Measurements from ENCODE around the gene CKAP5. TPM values are rescaled to one million over a fixed set of nuclear protein-coding genes. Genes with fewer than 3 reads are reported as not detected.
A peak's percentile ranks its signal among the peaks of the same experiment; 100 is the strongest.
"Not testable (repeated sequence)": the region's sequence is repeated elsewhere in the genome, so short reads cannot be mapped to it uniquely, and the experiment has no call there.

The CKAP5 gene
- total RNA-seq, 3 donors from 2014 or later = 32.1 to 45.2 (median 41.4) TPM

GRCh38 chr11:46718155-46719019, 127.7 kb downstream of the CKAP5 start:
- no peak overlapping the region for H3K27ac ChIP-seq
- DNase-seq (ENCODE audit: low spot score in 2 of 2) = no peak
- no peak overlapping the region for H3K4me3 ChIP-seq
- H3K9me3 ChIP-seq = no peaks in the 10 kb centered on the region
- TF ChIP-seq POLR2A (IDR thresholded peaks at IDR 0.05) = no peak
- TF ChIP-seq POLR2AphosphoS5 (IDR thresholded peaks at IDR 0.05) = no peak
- no peaks in the 10 kb centered on the region for H3K27me3 ChIP-seq
- intact Hi-C loops (cut with DNase I; ENCODE audit: low total_unique reads) = no loop called here
- H3K36me3 ChIP-seq = no peaks in the 10 kb centered on the region
- no peaks in the 10 kb centered on the region for H3K4me1 ChIP-seq

DNA sequence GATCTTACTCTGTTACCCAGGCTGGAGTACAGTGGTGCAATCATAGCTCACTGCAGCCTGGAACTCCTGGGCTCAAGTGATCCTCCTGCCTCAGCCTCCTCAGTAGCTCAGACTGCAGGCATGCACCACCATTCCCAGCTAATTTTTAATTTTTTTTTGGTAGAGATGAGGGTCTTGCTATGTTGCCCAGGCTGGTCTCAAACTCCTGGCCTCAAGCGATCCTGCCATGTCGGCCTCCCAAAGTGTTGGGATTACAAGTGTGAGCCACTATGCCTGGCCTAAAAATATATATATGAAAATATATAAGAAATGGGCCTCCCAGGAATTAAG, 128.3 kb downstream of the CKAP5 start:
- H3K36me3 ChIP-seq; H3K9me3 ChIP-seq; DNase-seq (ENCODE audit: low spot score in 2 of 2); H3K27me3 ChIP-seq; H3K27ac ChIP-seq; H3K4me1 ChIP-seq; intact Hi-C loops (cut with DNase I; ENCODE audit: low total_unique reads); H3K4me3 ChIP-seq: not testable (repeated sequence)

DNA sequence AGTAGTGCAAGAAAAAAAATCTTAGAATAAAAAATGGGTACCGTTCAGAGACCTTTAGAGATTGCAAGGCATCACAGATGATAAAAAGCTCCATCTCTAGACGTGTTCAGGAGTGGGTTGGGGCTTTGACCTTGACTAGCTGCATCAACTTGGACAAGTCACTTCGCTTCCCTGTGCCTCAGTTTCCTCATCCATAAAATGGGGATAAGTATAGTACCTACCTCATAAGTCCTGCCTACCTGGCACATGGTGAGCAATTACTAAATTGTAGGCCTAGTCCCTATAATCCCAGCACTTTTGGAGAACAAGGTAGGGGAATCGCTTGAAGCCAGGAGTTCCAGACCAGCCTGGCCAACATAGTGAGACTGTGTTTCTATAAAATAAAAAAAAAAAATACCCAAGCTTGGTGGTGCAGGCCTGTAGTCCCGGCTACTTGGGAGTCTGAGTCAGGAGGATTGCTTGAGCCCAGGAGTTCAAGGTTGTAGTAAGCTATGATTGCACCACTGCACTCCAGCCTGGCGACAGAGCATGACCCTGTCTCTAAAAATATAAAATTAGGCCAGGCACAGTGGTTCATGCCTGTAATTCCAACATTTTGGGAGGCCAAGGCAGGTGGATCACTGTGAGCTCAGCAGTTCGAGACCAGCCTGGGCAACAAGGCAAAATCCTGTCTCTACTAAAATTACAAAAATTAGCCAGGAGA, 133.1 kb downstream of the CKAP5 start:
- Histone ChIP-seq H3K9me3 (no peaks in the 10 kb centered on the region), H3K4me3 (no peak overlapping the region), H3K36me3 (no peaks in the 10 kb centered on the region), H3K27ac (no peak overlapping the region), H3K4me1 (no peaks in the 10 kb centered on the region), H3K27me3 (no peaks in the 10 kb centered on the region)
- no peak for DNase-seq (ENCODE audit: low spot score in 2 of 2)
- intact Hi-C loops (cut with DNase I; ENCODE audit: low total_unique reads) = no loop called here
- TF ChIP-seq, protein P1, sequence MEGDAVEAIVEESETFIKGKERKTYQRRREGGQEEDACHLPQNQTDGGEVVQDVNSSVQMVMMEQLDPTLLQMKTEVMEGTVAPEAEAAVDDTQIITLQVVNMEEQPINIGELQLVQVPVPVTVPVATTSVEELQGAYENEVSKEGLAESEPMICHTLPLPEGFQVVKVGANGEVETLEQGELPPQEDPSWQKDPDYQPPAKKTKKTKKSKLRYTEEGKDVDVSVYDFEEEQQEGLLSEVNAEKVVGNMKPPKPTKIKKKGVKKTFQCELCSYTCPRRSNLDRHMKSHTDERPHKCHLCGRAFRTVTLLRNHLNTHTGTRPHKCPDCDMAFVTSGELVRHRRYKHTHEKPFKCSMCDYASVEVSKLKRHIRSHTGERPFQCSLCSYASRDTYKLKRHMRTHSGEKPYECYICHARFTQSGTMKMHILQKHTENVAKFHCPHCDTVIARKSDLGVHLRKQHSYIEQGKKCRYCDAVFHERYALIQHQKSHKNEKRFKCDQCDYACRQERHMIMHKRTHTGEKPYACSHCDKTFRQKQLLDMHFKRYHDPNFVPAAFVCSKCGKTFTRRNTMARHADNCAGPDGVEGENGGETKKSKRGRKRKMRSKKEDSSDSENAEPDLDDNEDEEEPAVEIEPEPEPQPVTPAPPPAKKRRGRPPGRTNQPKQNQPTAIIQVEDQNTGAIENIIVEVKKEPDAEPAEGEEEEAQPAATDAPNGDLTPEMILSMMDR (IDR thresholded peaks at IDR 0.05) = no peak
- TF ChIP-seq POLR2AphosphoS5 (IDR thresholded peaks at IDR 0.05) = no peak
- no peak for TF ChIP-seq POLR2A (IDR thresholded peaks at IDR 0.05)

GRCh38 chr11:46711303-46711702, 134.8 kb downstream of the CKAP5 start:
- H3K9me3 ChIP-seq = no peaks in the 10 kb centered on the region
- intact Hi-C loops (cut with DNase I; ENCODE audit: low total_unique reads) = no loop called here
- peak overlapping the region; percentile 80 to 93 for H3K27ac ChIP-seq
- peak overlapping the region in 1 of 3 donors; percentile 11 for H3K4me3 ChIP-seq
- H3K4me1 ChIP-seq = no peaks in the 10 kb centered on the region
- H3K36me3 ChIP-seq = no peaks in the 10 kb centered on the region
- no peak for DNase-seq (ENCODE audit: low spot score in 2 of 2)
- no peak for TF ChIP-seq POLR2A (IDR thresholded peaks at IDR 0.05)
- TF ChIP-seq, protein P1 (IDR thresholded peaks at IDR 0.05) = no peak
- no peak for TF ChIP-seq POLR2AphosphoS5 (IDR thresholded peaks at IDR 0.05)
- H3K27me3 ChIP-seq = no peaks in the 10 kb centered on the region

- Histone ChIP-seq H3K4me3 (peak overlapping the region in 1 of 3 donors; percentile 11), H3K9me3 (no peaks in the 10 kb centered on the region), H3K4me1 (no peaks in the 10 kb centered on the region), H3K27ac (peak overlapping the region; percentile 80 to 93), H3K36me3 (peaks cover under 1% of the 10 kb centered on the region), H3K27me3 (no peaks in the 10 kb centered on the region)
- no peak for DNase-seq (ENCODE audit: low spot score in 2 of 2)
- TF ChIP-seq, protein P1 (IDR thresholded peaks at IDR 0.05) = no peak
- no peak for TF ChIP-seq POLR2A (IDR thresholded peaks at IDR 0.05)
- peak in 2 of 3 donors; percentile 9 to 15 for TF ChIP-seq POLR2AphosphoS5 (IDR thresholded peaks at IDR 0.05)
- intact Hi-C loops (cut with DNase I; ENCODE audit: low total_unique reads) = no loop called here
Measured at GRCh38 chr11:46710821-46711269, 135.2 kb downstream of the CKAP5 start.

GRCh38 chr11:46709351-46709750, 136.7 kb downstream of the CKAP5 start:
- DNase-seq (ENCODE audit: low spot score in 2 of 2); H3K4me3 ChIP-seq; H3K9me3 ChIP-seq; H3K27me3 ChIP-seq; intact Hi-C loops (cut with DNase I; ENCODE audit: low total_unique reads); H3K4me1 ChIP-seq; H3K27ac ChIP-seq: not testable (repeated sequence)
- peaks cover 15% of the 10 kb centered on the region for H3K36me3 ChIP-seq
